KMS-11 (cell line): ENCODE data around the gene PFKFB2.

Source experiments
- H2AFZ ChIP-seq: fragments of 200-600 bp; sonication (generic); 2 replicates; pipeline ENCODE4 v1.6.1; 2016; ENCODE audit warnings: antibody characterized with exemption, mixed run types, low read depth
- H3K27ac ChIP-seq: fragments of 200-600 bp; sonication (generic); 2 replicates; pipeline ENCODE4 v1.6.1; 2016; ENCODE audit warnings: mild to moderate bottlenecking, mixed run types
- H3K27me3 ChIP-seq: fragments of 200-600 bp; sonication (generic); 2 replicates; pipeline ENCODE4 v1.6.1; 2017; ENCODE audit warnings: mild to moderate bottlenecking, low read depth, mixed run types, moderate library complexity; ENCODE audit not compliant: insufficient read depth
- H3K36me3 ChIP-seq: fragments of 200-600 bp; sonication (generic); 2 replicates; pipeline ENCODE4 v1.6.1; 2017; ENCODE audit warnings: mild to moderate bottlenecking, mixed run types; ENCODE audit not compliant: insufficient read depth
- H3K4me1 ChIP-seq: fragments of 200-600 bp; sonication (generic); 2 replicates; pipeline ENCODE4 v1.6.1; 2016; ENCODE audit warnings: mild to moderate bottlenecking, low read depth, mixed run types; ENCODE audit not compliant: poor library complexity, severe bottlenecking
- H3K4me2 ChIP-seq: fragments of 200-600 bp; sonication (generic); 2 replicates; pipeline ENCODE4 v1.7.0; 2016; ENCODE audit warnings: mild to moderate bottlenecking, mixed run types
- H3K4me3 ChIP-seq: fragments of 200-600 bp; sonication (generic); IDR thresholded peaks from 2 replicates; pipeline ENCODE4 v1.6.1; 2017; ENCODE audit warnings: low read depth, low read length, mixed read lengths; ENCODE audit not compliant: insufficient read depth
- H3K79me2 ChIP-seq: fragments of 200-600 bp; sonication (generic); 2 replicates; pipeline ENCODE4 v1.6.1; 2016; ENCODE audit warnings: low read depth, mixed run types; ENCODE audit not compliant: insufficient read depth
- H3K9ac ChIP-seq: fragments of 200-600 bp; sonication (generic); 2 replicates; pipeline ENCODE4 v1.6.1; 2016; ENCODE audit warnings: mild to moderate bottlenecking, mixed run types
- H4K20me1 ChIP-seq: fragments of 200-600 bp; sonication (generic); 2 replicates; pipeline ENCODE4 v1.6.1; 2016; ENCODE audit warnings: mild to moderate bottlenecking, mixed run types; ENCODE audit not compliant: insufficient read depth
- TF ChIP-seq, protein P1 (sequence below): fragments of 200-600 bp; sonication (generic); conservative IDR thresholded peaks from 2 replicates; pipeline ENCODE4 v1.6.1; 2017; ENCODE audit warnings: low read depth, mild to moderate bottlenecking, antibody characterized with exemption, low read length, moderate library complexity, mixed read lengths

Gene PFKFB2

GRCh38 chr1:207128336-207128921 is 75.4 kb downstream of the PFKFB2 start:
- Histone ChIP-seq H3K4me3 (no peak overlapping the region), H3K9ac (no peak overlapping the region), H4K20me1 (no peaks in the 10 kb centered on the region), H3K79me2 (no peaks in the 10 kb centered on the region), H3K36me3 (no peaks in the 10 kb centered on the region), H3K4me2 (no peak overlapping the region), H3K27ac (no peak overlapping the region), H2AFZ (no peak overlapping the region), H3K4me1 (no peaks in the 10 kb centered on the region), H3K27me3 (no peaks in the 10 kb centered on the region)
- TF ChIP-seq, protein P1, sequence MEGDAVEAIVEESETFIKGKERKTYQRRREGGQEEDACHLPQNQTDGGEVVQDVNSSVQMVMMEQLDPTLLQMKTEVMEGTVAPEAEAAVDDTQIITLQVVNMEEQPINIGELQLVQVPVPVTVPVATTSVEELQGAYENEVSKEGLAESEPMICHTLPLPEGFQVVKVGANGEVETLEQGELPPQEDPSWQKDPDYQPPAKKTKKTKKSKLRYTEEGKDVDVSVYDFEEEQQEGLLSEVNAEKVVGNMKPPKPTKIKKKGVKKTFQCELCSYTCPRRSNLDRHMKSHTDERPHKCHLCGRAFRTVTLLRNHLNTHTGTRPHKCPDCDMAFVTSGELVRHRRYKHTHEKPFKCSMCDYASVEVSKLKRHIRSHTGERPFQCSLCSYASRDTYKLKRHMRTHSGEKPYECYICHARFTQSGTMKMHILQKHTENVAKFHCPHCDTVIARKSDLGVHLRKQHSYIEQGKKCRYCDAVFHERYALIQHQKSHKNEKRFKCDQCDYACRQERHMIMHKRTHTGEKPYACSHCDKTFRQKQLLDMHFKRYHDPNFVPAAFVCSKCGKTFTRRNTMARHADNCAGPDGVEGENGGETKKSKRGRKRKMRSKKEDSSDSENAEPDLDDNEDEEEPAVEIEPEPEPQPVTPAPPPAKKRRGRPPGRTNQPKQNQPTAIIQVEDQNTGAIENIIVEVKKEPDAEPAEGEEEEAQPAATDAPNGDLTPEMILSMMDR, result no peak

- no peak overlapping the region for H2AFZ ChIP-seq
- H3K79me2 ChIP-seq, result no peaks in the 10 kb centered on the region
- H3K27me3 ChIP-seq, result no peaks in the 10 kb centered on the region
- TF ChIP-seq, protein P1, result no peak
- H3K4me2 ChIP-seq, result no peak overlapping the region
- H3K9ac ChIP-seq, result no peak overlapping the region
- H4K20me1 ChIP-seq, result no peaks in the 10 kb centered on the region
- no peaks in the 10 kb centered on the region for H3K36me3 ChIP-seq
- H3K4me3 ChIP-seq, result no peak overlapping the region
- H3K4me1 ChIP-seq, result no peaks in the 10 kb centered on the region
- H3K27ac ChIP-seq, result no peak overlapping the region
Measured at GRCh38 chr1:207129053-207129452, 76.0 kb downstream of the PFKFB2 start.
